Hematopoietic multipotent progenitor cell treated with erythropoietin and hydrocortisone succinate and interleukin-3 and kit ligand, for 8 days (in vitro differentiated cells): Measurements from ENCODE around the gene F13B.

ENCODE experiments used
- DNase-seq: peaks from one replicate; pipeline ENCODE4 v3.0.0-alpha.2; 2015

The F13B gene

GRCh38 chr1:197066719-197067456, at the start of gene F13B:
F13B (minus strand) TSS chr1:197067260; CDS start chr1:197067223, 37 bp downstream.
- no peak for DNase-seq

- DNase-seq: no peak
Observed at GRCh38 chr1:197116156-197116555, 49.1 kb upstream of the F13B start.

GRCh38 chr1:197106869-197107268, 39.8 kb upstream of the F13B start:
- no peak for DNase-seq

GRCh38 chr1:197103300-197103699, 36.2 kb upstream of the F13B start:
- DNase-seq: no peak

GRCh38 chr1:197101978-197102377, 34.9 kb upstream of the F13B start:
- no peak for DNase-seq

GRCh38 chr1:197100677-197101076, 33.6 kb upstream of the F13B start:
- no peak for DNase-seq

GRCh38 chr1:197099444-197099843, 32.4 kb upstream of the F13B start:
- DNase-seq: no peak

GRCh38 chr1:197096971-197097370, 29.9 kb upstream of the F13B start:
- DNase-seq: peak; percentile 55

- DNase-seq: peak; percentile 78
Observed at GRCh38 chr1:197096137-197096536, 29.1 kb upstream of the F13B start.

GRCh38 chr1:197093226-197093885, 26.3 kb upstream of the F13B start:
- no peak for DNase-seq

GRCh38 chr1:197092491-197093023, 25.5 kb upstream of the F13B start:
- DNase-seq: no peak

- no peak for DNase-seq
Observed at GRCh38 chr1:197083474-197083873, 16.4 kb upstream of the F13B start.

- no peak for DNase-seq
Observed at GRCh38 chr1:197081117-197081753, 14.2 kb upstream of the F13B start.

- DNase-seq: no peak
Observed at GRCh38 chr1:197080323-197080722, 13.3 kb upstream of the F13B start.

- no peak for DNase-seq
Observed at GRCh38 chr1:197076585-197076984, 9.5 kb upstream of the F13B start.

- DNase-seq: no peak
Observed at GRCh38 chr1:197073978-197074377, 6.9 kb upstream of the F13B start.

GRCh38 chr1:197067457-197067818, 378 bp upstream of the F13B start:
- no peak for DNase-seq

- DNase-seq: no peak
Observed at GRCh38 chr1:197066277-197066676, 783 bp downstream of the F13B start.

- no peak for DNase-seq
Observed at GRCh38 chr1:197065559-197065958, 1.5 kb downstream of the F13B start.

- DNase-seq: no peak
Observed at GRCh38 chr1:197063212-197063611, 3.8 kb downstream of the F13B start.

GRCh38 chr1:197062692-197063091, 4.4 kb downstream of the F13B start:
- DNase-seq: no peak

- no peak for DNase-seq
Observed at GRCh38 chr1:197049100-197049499, 18.0 kb downstream of the F13B start.

- DNase-seq: no peak
Observed at GRCh38 chr1:197042676-197043341, 24.3 kb downstream of the F13B start.
